WTC11 (cell line): ENCODE results near the gene ZNRF3. TPM values are rescaled to one million over a fixed set of nuclear protein-coding genes. Genes with fewer than 3 reads are reported as not detected.
A peak's percentile ranks its signal among the peaks of the same experiment; 100 is the strongest.

Source experiments
- ATAC-seq: fragments of 200-7000 bp; cut with Tn5 transposase; 2 replicates; pipeline ENCODE4 v1.10.0; 2021; ENCODE audit warnings: mild to moderate bottlenecking, moderate library complexity
- CTCF ChIA-PET: fragments of 300-600 bp; sonication (Branson Sonifier 250); formaldehyde crosslinking; loops from one replicate; lab custom pipeline; 2021; ENCODE audit warnings: antibody characterized with exemption; lab: Charles Lee
- POLR2A ChIA-PET: fragments of 350-600 bp; sonication (Branson Sonifier 250); formaldehyde crosslinking; loops from one replicate; lab custom pipeline; 2021; ENCODE audit warnings: antibody characterized with exemption; lab: Charles Lee
- DNase-seq: peaks from one replicate; pipeline ENCODE4 v3.0.0; 2021; ENCODE audit warnings: low spot score
- H3K27ac Mint-ChIP-seq: 2 replicates; pipeline ENCODE4 v1.8.0; 2021; ENCODE audit warnings: mixed read lengths
- H3K27me3 Mint-ChIP-seq: 2 replicates; pipeline ENCODE4 v1.8.0; 2021; ENCODE audit warnings: low read depth, mild to moderate bottlenecking, moderate library complexity, mixed read lengths
- H3K36me3 Mint-ChIP-seq: 2 replicates; pipeline ENCODE4 v1.8.0; 2021; ENCODE audit warnings: mixed read lengths
- H3K4me1 Mint-ChIP-seq: 2 replicates; pipeline ENCODE4 v1.8.0; 2022; ENCODE audit warnings: mixed read lengths
- H3K4me3 Mint-ChIP-seq: 2 replicates; pipeline ENCODE4 v1.8.0; 2021; ENCODE audit warnings: mild to moderate bottlenecking, moderate library complexity, mixed read lengths
- H3K9me3 Mint-ChIP-seq: 2 replicates; pipeline ENCODE4 v1.8.0; 2021; ENCODE audit warnings: mixed read lengths
- CDX4 ChIP-seq: fragments of 250-450 bp; sonication (Bioruptor Pico); IDR thresholded peaks from 2 replicates; pipeline ENCODE4 v1.9.0; 2021; ENCODE audit warnings: moderate library complexity, mild to moderate bottlenecking, inconsistent platforms, borderline replicate concordance
- CREM ChIP-seq: sonication (generic); formaldehyde crosslinking; IDR thresholded peaks from 2 replicates; pipeline ENCODE4 v1.8.1; 2022; ENCODE audit warnings: mild to moderate bottlenecking, missing genetic modification reagents, moderate library complexity
- E2F1 ChIP-seq: sonication (generic); formaldehyde crosslinking; IDR thresholded peaks from 2 replicates; pipeline ENCODE4 v1.8.0; 2022; ENCODE audit warnings: mild to moderate bottlenecking, missing genetic modification reagents
- E2F4 ChIP-seq: sonication (generic); formaldehyde crosslinking; IDR thresholded peaks from 2 replicates; pipeline ENCODE4 v1.8.1; 2022; ENCODE audit warnings: low read depth, mild to moderate bottlenecking, moderate library complexity, missing genetic modification reagents, borderline replicate concordance
- FOXP4 ChIP-seq: sonication (generic); formaldehyde crosslinking; IDR thresholded peaks from 2 replicates; pipeline ENCODE4 v1.8.0; 2022; ENCODE audit warnings: mild to moderate bottlenecking, missing genetic modification reagents
- GTF2I ChIP-seq: fragments of 250-450 bp; sonication (Bioruptor Pico); conservative IDR thresholded peaks from 2 replicates; pipeline ENCODE4 v1.4.0; 2021; ENCODE audit warnings: mild to moderate bottlenecking
- HMGXB4 ChIP-seq: sonication (generic); formaldehyde crosslinking; IDR thresholded peaks from 2 replicates; pipeline ENCODE4 v1.8.1; 2023; ENCODE audit warnings: mild to moderate bottlenecking, moderate library complexity, missing genetic modification reagents
- IRF2 ChIP-seq: sonication (generic); formaldehyde crosslinking; IDR thresholded peaks from 2 replicates; pipeline ENCODE4 v1.8.0; 2022; ENCODE audit warnings: low read depth, missing genetic modification reagents, borderline replicate concordance
- KAT7 ChIP-seq: sonication (generic); formaldehyde crosslinking; IDR thresholded peaks from 2 replicates; pipeline ENCODE4 v1.8.1; 2023; ENCODE audit warnings: missing genetic modification reagents, mild to moderate bottlenecking, borderline replicate concordance
- NFE2L1 ChIP-seq: sonication (generic); formaldehyde crosslinking; IDR thresholded peaks from 2 replicates; pipeline ENCODE4 v1.8.1; 2023; ENCODE audit warnings: missing genetic modification reagents
- NFYB ChIP-seq: sonication (generic); formaldehyde crosslinking; conservative IDR thresholded peaks from 2 replicates; pipeline ENCODE4 v1.8.0; 2022; ENCODE audit warnings: low read depth, missing genetic modification reagents
- RORB ChIP-seq: fragments of 250-450 bp; sonication (Bioruptor Pico); IDR thresholded peaks from 2 replicates; pipeline ENCODE4 v1.9.0; 2021; ENCODE audit warnings: mild to moderate bottlenecking
- TEAD1 ChIP-seq: sonication (generic); formaldehyde crosslinking; IDR thresholded peaks from 2 replicates; pipeline ENCODE4 v1.8.0; 2022; ENCODE audit warnings: mild to moderate bottlenecking, missing genetic modification reagents
- USF1 ChIP-seq: sonication (generic); formaldehyde crosslinking; IDR thresholded peaks from 2 replicates; pipeline ENCODE4 v1.8.0; 2022; ENCODE audit warnings: mild to moderate bottlenecking, missing genetic modification reagents
- ZNF138 ChIP-seq: sonication (generic); formaldehyde crosslinking; conservative IDR thresholded peaks from 2 replicates; pipeline ENCODE4 v1.8.1; 2022; ENCODE audit warnings: mild to moderate bottlenecking, moderate library complexity, missing genetic modification reagents
- ZNF281 ChIP-seq: sonication (generic); formaldehyde crosslinking; IDR thresholded peaks from 2 replicates; pipeline ENCODE4 v1.8.0; 2023; ENCODE audit warnings: mild to moderate bottlenecking, missing genetic modification reagents
- ZNF425 ChIP-seq: fragments of 250-450 bp; sonication (Bioruptor Pico); conservative IDR thresholded peaks from 2 replicates; pipeline ENCODE4 v1.9.0; 2021; ENCODE audit warnings: mild to moderate bottlenecking
- total RNA-seq: library from RNA; stranded (reverse); gene quantifications from 3 replicates; pipeline ENCODE4 v1.2.3, GENCODE V29; 2021

ZNRF3 gene
- total RNA-seq, 1 experiment from 2014 or later, result 25.4 TPM

- TF ChIP-seq FOXP4 (CRISPR knock-in tag) (no peak), E2F4 (no peak)
Measured at GRCh38 chr22:29026579-29026978, 143.2 kb downstream of the ZNRF3 start (continued).

- CTCF ChIA-PET, result interaction anchor here (0.6 to 3.2 kb wide), 2 partner anchors 12 to 145 kb away, joined by 4 to 15 read pairs; no protein-coding TSS in a partner anchor
Measured at GRCh38 chr22:29028468-29028867, 145.1 kb downstream of the ZNRF3 start.

GRCh38 chr22:29029202-29030000, 146.0 kb downstream of the ZNRF3 start:
- peaks cover 39% of the 10 kb centered on the region for H3K4me1 Mint-ChIP-seq
- no peaks in the 10 kb centered on the region for H3K27me3 Mint-ChIP-seq
- TF ChIP-seq HMGXB4 (CRISPR knock-in tag) (no peak), ZNF281 (CRISPR knock-in tag) (no peak), CREM (CRISPR knock-in tag) (no peak), GTF2I (CRISPR knock-in tag) (no peak), E2F1 (no peak), NFE2L1 (CRISPR knock-in tag) (no peak), ZNF138 (no peak), CDX4 (CRISPR knock-in tag) (no peak)
- no peaks in the 10 kb centered on the region for H3K9me3 Mint-ChIP-seq
- ChIA-PET POLR2A (interaction anchor here (0.5 kb wide), 1 partner anchor 367 kb away, joined by 3 read pairs; no protein-coding TSS in a partner anchor), CTCF (interaction anchor here (1.1 to 3.2 kb wide), 4 partner anchors 11 to 125 kb away, joined by 4 to 15 read pairs (median 8); no protein-coding TSS in a partner anchor)
- peak overlapping the region; percentile 26; the same call in 1 of the 2 replicates for H3K27ac Mint-ChIP-seq
- H3K36me3 Mint-ChIP-seq, result no peaks in the 10 kb centered on the region
- peak overlapping the region; percentile 77 for H3K4me3 Mint-ChIP-seq
- ATAC-seq (no peak), DNase-seq (no peak)

More at GRCh38 chr22:29028468-29028867, 145.1 kb downstream of the ZNRF3 start:
- Mint-ChIP-seq H3K9me3 (no peaks in the 10 kb centered on the region), H3K4me3 (no peak overlapping the region), H3K4me1 (peaks cover 47% of the 10 kb centered on the region), H3K27ac (no peak overlapping the region), H3K27me3 (no peaks in the 10 kb centered on the region), H3K36me3 (no peaks in the 10 kb centered on the region)
- no peak for ATAC-seq
- TF ChIP-seq ZNF425 (no peak), USF1 (no peak), TEAD1 (no peak), KAT7 (CRISPR knock-in tag) (no peak), IRF2 (CRISPR knock-in tag) (no peak), RORB (no peak), NFYB (CRISPR knock-in tag) (no peak)
- POLR2A ChIA-PET, result no interaction called here
- DNase-seq, result no peak
